BLaER1 treated with 17β-estradiol and CSF1 and Interleukin-3, amounts not matched to agents 10 nM and 100 nM (cell line): ENCODE measurements around the gene PLXNC1.

Experiments used
- H3K27ac ChIP-seq, 11 experiments: shearing (Covaris generic); formaldehyde crosslinking; 2 replicates each; pipeline ENCODE4 v1.8.1; 2022
- H3K27me3 ChIP-seq, 11 experiments: shearing (Covaris generic); formaldehyde crosslinking; 2 replicates each; pipeline ENCODE4 v1.8.1; 2022
- H3K36me3 ChIP-seq, 11 experiments: shearing (Covaris generic); formaldehyde crosslinking; 2 replicates each; pipeline ENCODE4 v1.8.1; 2022
- H3K4me1 ChIP-seq, 10 experiments: shearing (Covaris generic); formaldehyde crosslinking; 2 replicates each; pipeline ENCODE4 v1.8.1; 2022
- H3K4me2 ChIP-seq, 11 experiments: shearing (Covaris generic); formaldehyde crosslinking; 2 replicates each; pipeline ENCODE4 v1.8.1; 2022
- H3K4me3 ChIP-seq, 10 experiments: shearing (Covaris generic); formaldehyde crosslinking; 2 replicates each; pipeline ENCODE4 v1.8.1; 2022
- H3K9ac ChIP-seq, 11 experiments: shearing (Covaris generic); formaldehyde crosslinking; 2 replicates each; pipeline ENCODE4 v1.8.1; 2022
- H3K9me3 ChIP-seq, 11 experiments: shearing (Covaris generic); formaldehyde crosslinking; replicated peaks in 1 of 11; 2 replicates each; pipeline ENCODE4 v1.8.1; 2022
- H4K20me1 ChIP-seq, 11 experiments: shearing (Covaris generic); formaldehyde crosslinking; 2 replicates each; pipeline ENCODE4 v1.8.1; 2022
- Cebpa-rat ChIP-seq, 11 experiments: shearing (Covaris generic); IDR thresholded peaks; 2 replicates each; pipeline ENCODE4 v1.8.1; 2022

PLXNC1 gene

DNA sequence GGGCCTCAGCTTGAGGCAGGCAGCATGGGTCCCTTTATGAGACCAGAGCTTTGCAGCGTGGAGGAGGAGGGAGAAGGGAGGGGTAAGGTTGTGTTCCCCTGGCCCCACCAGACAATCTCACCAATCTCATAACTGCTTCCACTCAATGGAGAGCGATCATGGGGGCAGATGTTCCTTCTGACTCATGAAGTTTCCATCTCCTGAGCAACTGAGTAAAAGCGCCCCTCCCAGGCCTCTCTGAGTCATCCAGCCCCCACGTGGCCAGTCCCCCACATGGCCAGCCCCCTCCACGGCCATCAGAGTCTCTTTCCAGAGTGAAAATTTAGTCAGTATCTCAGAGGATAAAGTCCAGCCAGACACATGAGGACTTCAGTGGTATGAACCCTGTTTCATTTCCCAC is 39.2 kb upstream of the PLXNC1 start:
- H3K4me2 ChIP-seq = no peak overlapping the region
- H3K36me3 ChIP-seq = no peaks in the 10 kb centered on the region
- no peak overlapping the region for H3K9ac ChIP-seq
- H4K20me1 ChIP-seq = no peaks in the 10 kb centered on the region
- no peak overlapping the region for H3K4me3 ChIP-seq
- no peak overlapping the region for H3K27ac ChIP-seq
- H3K9me3 ChIP-seq = no peaks in the 10 kb centered on the region
- TF ChIP-seq Cebpa-rat (IDR thresholded peaks at IDR 0.05) = no peak
- H3K27me3 ChIP-seq = no peaks in the 10 kb centered on the region
- peaks cover 0 to 18% (median 0%) of the 10 kb centered on the region in 10 experiments; a peak in 5 of 20 replicates for H3K4me1 ChIP-seq

DNA sequence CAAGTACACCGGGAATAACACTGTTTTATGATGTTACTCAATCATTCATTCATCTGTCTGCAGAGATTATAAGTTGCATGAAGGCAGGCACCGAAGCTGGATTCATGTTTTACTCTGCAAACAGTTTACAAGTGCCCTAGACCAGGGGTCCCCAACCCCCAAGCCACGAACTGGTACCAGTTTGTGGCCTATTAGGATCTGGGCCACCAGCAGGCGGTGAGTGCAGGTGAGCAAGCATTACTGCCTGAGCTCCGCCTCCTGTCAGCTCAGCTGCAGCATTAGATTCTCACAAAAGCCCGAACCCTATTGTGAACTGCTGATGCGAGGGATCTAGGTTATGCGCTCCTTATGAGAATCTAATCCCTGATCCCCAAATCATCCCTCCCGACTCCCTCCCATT is 38.1 kb upstream of the PLXNC1 start:
- no peak for TF ChIP-seq Cebpa-rat (IDR thresholded peaks at IDR 0.05)
- peaks cover 0 to 18% (median 0%) of the 10 kb centered on the region in 10 experiments; a peak in 5 of 20 replicates for H3K4me1 ChIP-seq

DNA sequence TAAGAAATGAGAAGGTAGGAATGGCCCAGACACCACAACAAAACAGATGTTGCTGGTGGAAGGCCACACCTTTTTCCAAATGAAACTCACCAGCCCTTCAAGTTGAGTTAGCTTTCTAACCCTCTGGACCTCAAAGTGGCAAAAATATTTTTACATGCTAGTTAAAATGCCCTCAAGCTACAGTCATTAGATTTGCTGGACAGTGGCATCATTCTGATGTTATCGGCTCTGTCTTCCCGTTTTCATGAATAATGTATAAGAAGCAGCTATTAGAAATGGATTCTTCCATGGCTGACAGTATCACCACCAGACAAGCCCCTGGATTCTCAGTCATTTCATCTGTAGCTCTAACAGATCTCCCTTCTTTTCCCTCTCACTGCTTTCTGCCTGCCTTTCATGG is 37.1 kb upstream of the PLXNC1 start:
- no peaks in the 10 kb centered on the region for H3K36me3 ChIP-seq
- peaks cover 0 to 18% (median 0%) of the 10 kb centered on the region in 10 experiments; a peak in 5 of 20 replicates for H3K4me1 ChIP-seq
- no peak overlapping the region for H3K9ac ChIP-seq
- H3K9me3 ChIP-seq = no peaks in the 10 kb centered on the region
- H3K27me3 ChIP-seq = no peaks in the 10 kb centered on the region
- no peak overlapping the region for H3K27ac ChIP-seq
- H3K4me2 ChIP-seq = peak overlapping the region in 1 of 11 experiments; percentile 56; a peak in 1 of 22 replicates
- no peak for TF ChIP-seq Cebpa-rat (IDR thresholded peaks at IDR 0.05)
- H3K4me3 ChIP-seq = no peak overlapping the region
- no peaks in the 10 kb centered on the region for H4K20me1 ChIP-seq

More for the DNA sequence above, 38.1 kb upstream of the PLXNC1 start:
- Histone ChIP-seq H3K36me3 (no peaks in the 10 kb centered on the region), H3K9me3 (no peaks in the 10 kb centered on the region), H4K20me1 (no peaks in the 10 kb centered on the region), H3K4me2 (no peak overlapping the region), H3K9ac (no peak overlapping the region), H3K27me3 (no peaks in the 10 kb centered on the region), H3K4me3 (no peak overlapping the region), H3K27ac (no peak overlapping the region)

DNA sequence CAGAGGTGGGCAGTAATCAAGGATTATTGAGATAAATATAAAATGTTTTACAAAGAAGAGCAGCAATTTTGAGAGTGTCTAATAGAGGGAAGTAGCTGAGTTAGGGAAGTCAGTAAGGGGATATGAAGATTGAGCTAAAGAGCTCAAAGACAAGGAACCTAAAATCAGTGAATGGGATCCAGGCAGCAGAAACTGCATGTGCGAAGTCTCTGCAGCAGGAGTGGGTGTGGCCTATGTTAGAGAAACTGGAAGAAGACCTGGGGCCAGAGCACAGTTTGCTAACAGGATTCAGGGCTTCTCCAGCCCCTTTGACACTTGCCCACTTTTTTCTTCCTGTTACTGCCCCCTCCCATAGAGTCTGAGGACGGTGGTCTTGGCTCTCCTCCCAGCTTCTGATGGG is 36.3 kb upstream of the PLXNC1 start:
- H3K4me3 ChIP-seq = no peak overlapping the region
- no peak for TF ChIP-seq Cebpa-rat (IDR thresholded peaks at IDR 0.05)
- H3K4me2 ChIP-seq = peak overlapping the region in 2 of 11 experiments; percentile 65 to 70; a peak in 4 of 22 replicates
- no peak overlapping the region for H3K9ac ChIP-seq
- no peak overlapping the region for H3K27ac ChIP-seq
- H3K36me3 ChIP-seq = no peaks in the 10 kb centered on the region
- H3K27me3 ChIP-seq = no peaks in the 10 kb centered on the region
- H3K4me1 ChIP-seq = peaks cover 0 to 18% (median 0%) of the 10 kb centered on the region in 10 experiments; a peak in 5 of 20 replicates
- no peaks in the 10 kb centered on the region for H3K9me3 ChIP-seq
- no peaks in the 10 kb centered on the region for H4K20me1 ChIP-seq

DNA sequence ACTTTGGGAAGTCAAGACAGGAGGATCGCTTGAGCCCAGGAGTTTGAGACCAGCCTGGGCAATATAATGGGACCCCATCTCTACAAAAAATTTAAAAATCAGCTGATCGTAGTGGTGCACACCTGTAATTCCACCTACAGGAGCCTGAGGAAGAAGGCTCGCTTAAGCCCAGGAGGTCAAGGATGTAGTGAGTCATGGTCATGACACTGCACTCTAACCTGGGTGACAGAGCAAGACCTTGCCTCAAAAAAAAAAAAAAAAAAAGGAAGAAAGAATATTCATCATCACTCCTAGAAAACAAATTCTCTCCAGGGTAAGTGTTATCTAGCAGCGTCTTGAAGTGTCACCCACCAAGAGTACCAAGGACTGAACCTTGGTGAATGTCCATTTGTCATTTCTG is 34.2 kb upstream of the PLXNC1 start:
- TF ChIP-seq Cebpa-rat (IDR thresholded peaks at IDR 0.05) = no peak
- H3K27me3 ChIP-seq = no peaks in the 10 kb centered on the region
- no peak overlapping the region for H3K4me2 ChIP-seq
- no peak overlapping the region for H3K27ac ChIP-seq
- no peak overlapping the region for H3K4me3 ChIP-seq
- no peak overlapping the region for H3K9ac ChIP-seq
- no peaks in the 10 kb centered on the region for H4K20me1 ChIP-seq
- H3K36me3 ChIP-seq = no peaks in the 10 kb centered on the region
- peaks cover 0 to 18% (median 0%) of the 10 kb centered on the region in 10 experiments; a peak in 5 of 20 replicates for H3K4me1 ChIP-seq
- H3K9me3 ChIP-seq = no peaks in the 10 kb centered on the region

DNA sequence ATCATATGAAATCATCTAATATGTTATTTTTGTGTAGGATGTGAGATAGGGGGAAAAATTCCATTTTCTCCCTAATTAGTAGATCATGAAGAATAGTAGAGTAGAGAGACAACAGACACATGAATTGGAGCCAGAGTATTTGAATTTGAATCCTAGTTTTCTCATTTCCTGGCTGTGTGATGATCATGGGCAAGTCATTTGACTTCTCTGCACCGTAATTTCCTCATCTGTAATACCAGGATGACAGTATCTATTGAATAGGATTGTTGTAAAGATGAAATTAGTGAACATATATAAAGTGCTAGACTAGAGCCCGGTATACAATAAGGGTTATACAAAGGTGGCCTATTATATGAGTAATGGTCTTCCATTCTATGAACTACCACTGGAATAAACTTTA is 32.2 kb upstream of the PLXNC1 start:
- H3K27me3 ChIP-seq = no peaks in the 10 kb centered on the region
- H3K27ac ChIP-seq = no peak overlapping the region
- no peaks in the 10 kb centered on the region for H4K20me1 ChIP-seq
- H3K36me3 ChIP-seq = no peaks in the 10 kb centered on the region
- no peaks in the 10 kb centered on the region for H3K9me3 ChIP-seq
- H3K4me1 ChIP-seq = peaks cover 0 to 18% (median 0%) of the 10 kb centered on the region in 10 experiments; a peak in 5 of 20 replicates
- no peak overlapping the region for H3K4me3 ChIP-seq
- no peak overlapping the region for H3K9ac ChIP-seq
- no peak overlapping the region for H3K4me2 ChIP-seq
- no peak for TF ChIP-seq Cebpa-rat (IDR thresholded peaks at IDR 0.05)

DNA sequence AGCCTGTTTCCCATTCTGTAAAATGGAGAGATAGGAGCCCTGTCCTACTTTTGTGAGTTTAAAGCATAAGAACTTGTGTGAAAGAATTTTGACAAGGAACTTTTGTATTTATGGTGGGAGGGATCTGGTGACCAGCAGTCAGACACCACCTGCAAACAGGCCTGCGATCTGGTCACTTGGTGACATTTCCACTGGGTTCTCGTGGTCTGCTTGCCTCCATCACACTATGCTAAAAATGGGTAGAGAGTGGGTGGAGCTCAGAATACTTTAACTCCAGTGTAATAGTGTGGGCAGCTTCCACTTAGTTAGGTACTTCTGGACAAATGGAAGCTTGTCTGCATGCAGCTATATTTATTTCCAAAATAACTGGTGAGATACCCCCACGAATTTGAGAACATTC is 26.5 kb upstream of the PLXNC1 start:
- Histone ChIP-seq H4K20me1 (no peaks in the 10 kb centered on the region), H3K4me3 (no peak overlapping the region), H3K4me1 (peaks cover 11 to 50% (median 34%) of the 10 kb centered on the region in 10 experiments), H3K27ac (no peak overlapping the region), H3K27me3 (no peaks in the 10 kb centered on the region), H3K9me3 (no peaks in the 10 kb centered on the region), H3K4me2 (peak overlapping the region in 3 of 11 experiments; percentile 50 to 87 (median 68); a peak in 4 of 22 replicates), H3K9ac (no peak overlapping the region), H3K36me3 (no peaks in the 10 kb centered on the region)
- TF ChIP-seq Cebpa-rat (IDR thresholded peaks at IDR 0.05) = no peak

DNA sequence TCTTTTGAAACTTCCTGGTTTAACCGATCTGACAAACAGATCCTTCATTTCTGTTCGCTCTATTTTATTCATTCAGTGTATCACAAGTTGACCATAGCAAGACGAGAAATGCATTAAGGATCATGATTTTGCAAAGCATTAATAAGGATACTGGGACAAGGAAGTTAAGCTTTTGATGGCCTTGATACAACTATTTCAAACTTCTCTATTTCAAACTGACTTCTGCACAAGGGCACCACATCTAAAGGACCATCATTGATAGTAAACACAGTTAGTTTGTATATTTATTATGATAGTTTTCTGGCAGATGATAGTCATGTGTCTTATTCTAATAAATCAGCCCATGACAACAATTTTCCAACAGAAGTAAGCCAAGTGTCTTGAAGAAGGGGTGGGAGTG is 25.8 kb upstream of the PLXNC1 start:
- Histone ChIP-seq H3K36me3 (no peaks in the 10 kb centered on the region), H3K4me1 (peaks cover 18 to 58% (median 41%) of the 10 kb centered on the region in 10 experiments), H3K9ac (no peak overlapping the region), H3K4me3 (no peak overlapping the region), H4K20me1 (no peaks in the 10 kb centered on the region), H3K27me3 (no peaks in the 10 kb centered on the region), H3K27ac (peak overlapping the region in 2 of 11 experiments; percentile 72 to 83; a peak in 3 of 22 replicates), H3K4me2 (peak overlapping the region in 5 of 11 experiments; percentile 50 to 87 (median 68); a peak in 10 of 22 replicates), H3K9me3 (no peaks in the 10 kb centered on the region)
- TF ChIP-seq Cebpa-rat (IDR thresholded peaks at IDR 0.05) = no peak

DNA sequence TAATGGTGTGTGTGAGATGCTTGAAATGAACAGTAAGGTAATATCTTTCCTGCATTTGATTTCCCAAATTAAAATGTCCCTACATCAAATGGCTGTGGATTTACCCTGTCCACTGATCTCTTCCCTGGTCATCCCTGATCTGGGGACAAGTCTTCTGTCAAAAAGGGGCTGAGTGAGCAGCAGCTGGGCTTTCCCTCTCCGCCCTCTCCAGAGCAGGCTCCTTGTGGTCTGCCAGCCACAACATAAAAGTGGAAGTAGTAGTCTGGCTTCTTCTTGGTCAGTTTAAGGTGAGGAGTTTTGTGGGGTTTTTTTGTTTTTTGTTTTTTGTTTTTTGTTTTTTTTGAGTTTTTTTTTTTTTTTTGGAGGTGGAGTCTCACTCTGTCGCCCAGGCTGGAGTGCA is 25.2 kb upstream of the PLXNC1 start:
- Histone ChIP-seq H3K36me3 (no peaks in the 10 kb centered on the region), H3K27me3 (no peaks in the 10 kb centered on the region), H3K4me2 (peak overlapping the region in 7 of 11 experiments; percentile 25 to 87 (median 68); a peak in 14 of 22 replicates), H4K20me1 (no peaks in the 10 kb centered on the region), H3K4me1 (peaks cover 18 to 59% (median 42%) of the 10 kb centered on the region in 10 experiments), H3K4me3 (no peak overlapping the region), H3K9me3 (no peaks in the 10 kb centered on the region), H3K9ac (peak overlapping the region in 2 of 11 experiments; percentile 47 to 68; a peak in 3 of 22 replicates), H3K27ac (peak overlapping the region in 5 of 11 experiments; percentile 16 to 83 (median 72); a peak in 8 of 22 replicates)
- TF ChIP-seq Cebpa-rat (IDR thresholded peaks at IDR 0.05) = no peak

DNA sequence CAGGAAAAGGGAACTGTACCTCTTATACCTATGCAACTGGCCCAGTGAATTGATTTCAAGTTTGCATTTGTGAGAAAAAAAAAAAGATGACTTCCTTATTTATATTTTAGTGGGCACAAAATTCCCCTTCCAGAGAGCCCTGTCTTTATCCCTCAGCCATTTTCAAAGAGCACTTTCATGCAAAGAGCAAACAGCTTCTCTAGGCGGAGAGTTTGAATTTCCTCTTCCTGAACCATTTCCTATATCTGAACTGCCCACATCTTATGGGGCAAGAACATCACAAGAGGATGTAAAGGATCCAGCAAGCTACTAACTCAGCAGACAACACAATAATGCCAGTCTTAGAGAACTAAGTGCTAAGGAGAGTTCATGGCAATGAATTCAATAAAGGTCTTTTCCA is 22.3 kb upstream of the PLXNC1 start:
- peak overlapping the region; percentile 28 to 75 (median 59) for H3K4me2 ChIP-seq
- peak overlapping the region in 6 of 11 experiments; percentile 22 to 57 (median 28); a peak in 7 of 22 replicates for H3K27ac ChIP-seq
- H3K27me3 ChIP-seq = no peaks in the 10 kb centered on the region

More for the DNA sequence above, 22.3 kb upstream of the PLXNC1 start:
- Histone ChIP-seq H3K9ac (0 out of 22 replicates have a peak overlapping the region, but pooled peaks of 1 of the 11 experiments have one; percentile 4), H3K36me3 (no peaks in the 10 kb centered on the region), H3K9me3 (peaks cover 0 to 8% (median 0%) of the 10 kb centered on the region in 11 experiments; a peak in 1 of 22 replicates), H3K4me1 (peaks cover 18 to 59% (median 42%) of the 10 kb centered on the region in 10 experiments), H3K4me3 (no peak overlapping the region), H4K20me1 (no peaks in the 10 kb centered on the region)
- no peak for TF ChIP-seq Cebpa-rat (IDR thresholded peaks at IDR 0.05)
